ENCODE data around the gene MISP.

DNA sequence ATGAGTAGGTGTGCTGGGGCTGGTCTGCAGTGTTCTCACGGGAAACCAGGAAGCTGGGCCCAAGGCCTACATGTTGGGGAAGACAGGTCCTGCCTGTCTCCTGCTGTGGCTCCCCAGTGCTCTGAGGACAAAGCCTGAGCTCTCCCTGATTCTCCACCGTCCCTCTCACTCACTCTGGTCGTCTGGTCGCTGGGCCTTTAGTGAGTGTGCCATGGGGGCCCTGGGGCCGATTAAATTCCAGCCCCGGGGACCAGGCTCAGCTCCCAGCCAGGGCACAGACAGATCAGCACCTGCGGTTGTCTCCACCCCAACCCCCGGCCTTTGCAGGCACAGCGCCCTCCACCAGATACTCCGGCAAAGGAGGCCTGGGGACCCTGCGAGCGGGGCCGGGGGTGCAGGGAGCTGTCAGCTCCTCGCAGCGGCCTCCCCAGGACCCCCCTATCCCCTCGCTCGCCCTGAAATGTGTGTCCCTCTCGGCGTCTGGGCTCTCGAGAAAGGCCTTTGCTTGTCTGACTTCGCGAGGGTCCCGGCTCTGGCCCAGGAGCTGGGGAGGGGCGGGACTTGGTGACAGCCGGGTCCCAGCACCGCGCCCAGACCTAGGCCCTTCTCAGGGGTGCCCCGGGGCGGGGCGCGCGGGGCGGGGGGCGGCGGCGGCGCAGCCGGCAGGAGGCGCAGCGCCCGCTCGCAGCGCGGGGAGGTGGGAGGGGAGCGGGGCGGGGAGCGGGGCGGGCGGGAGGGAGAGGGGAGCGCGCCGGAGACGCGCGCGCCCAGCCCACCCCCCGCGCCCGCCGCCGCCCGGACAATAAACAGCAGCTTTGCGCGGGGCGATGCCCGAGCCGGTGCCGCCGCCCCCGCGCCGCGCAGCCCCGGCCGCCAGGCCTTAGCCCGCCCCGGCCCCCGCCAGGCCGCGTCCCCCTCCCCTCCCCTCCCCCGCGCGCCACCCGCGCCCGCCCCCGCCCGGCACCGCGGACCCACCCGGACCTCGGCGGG is 42.5 kb upstream of the MISP start, which contains the start of gene PALM:
- TF ChIP-seq, protein P1, sequence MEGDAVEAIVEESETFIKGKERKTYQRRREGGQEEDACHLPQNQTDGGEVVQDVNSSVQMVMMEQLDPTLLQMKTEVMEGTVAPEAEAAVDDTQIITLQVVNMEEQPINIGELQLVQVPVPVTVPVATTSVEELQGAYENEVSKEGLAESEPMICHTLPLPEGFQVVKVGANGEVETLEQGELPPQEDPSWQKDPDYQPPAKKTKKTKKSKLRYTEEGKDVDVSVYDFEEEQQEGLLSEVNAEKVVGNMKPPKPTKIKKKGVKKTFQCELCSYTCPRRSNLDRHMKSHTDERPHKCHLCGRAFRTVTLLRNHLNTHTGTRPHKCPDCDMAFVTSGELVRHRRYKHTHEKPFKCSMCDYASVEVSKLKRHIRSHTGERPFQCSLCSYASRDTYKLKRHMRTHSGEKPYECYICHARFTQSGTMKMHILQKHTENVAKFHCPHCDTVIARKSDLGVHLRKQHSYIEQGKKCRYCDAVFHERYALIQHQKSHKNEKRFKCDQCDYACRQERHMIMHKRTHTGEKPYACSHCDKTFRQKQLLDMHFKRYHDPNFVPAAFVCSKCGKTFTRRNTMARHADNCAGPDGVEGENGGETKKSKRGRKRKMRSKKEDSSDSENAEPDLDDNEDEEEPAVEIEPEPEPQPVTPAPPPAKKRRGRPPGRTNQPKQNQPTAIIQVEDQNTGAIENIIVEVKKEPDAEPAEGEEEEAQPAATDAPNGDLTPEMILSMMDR (IDR thresholded peaks at IDR 0.05) = peak in 1 of 4 experiments; percentile 20
- no peak for TF ChIP-seq POLR2A (IDR thresholded peaks at IDR 0.05)
